ENCODE results near the gene COPRS.
"Not testable (repeated sequence)": the region's sequence is repeated elsewhere in the genome, so short reads cannot be mapped to it uniquely, and the experiment has no call there.

COPRS gene

DNA sequence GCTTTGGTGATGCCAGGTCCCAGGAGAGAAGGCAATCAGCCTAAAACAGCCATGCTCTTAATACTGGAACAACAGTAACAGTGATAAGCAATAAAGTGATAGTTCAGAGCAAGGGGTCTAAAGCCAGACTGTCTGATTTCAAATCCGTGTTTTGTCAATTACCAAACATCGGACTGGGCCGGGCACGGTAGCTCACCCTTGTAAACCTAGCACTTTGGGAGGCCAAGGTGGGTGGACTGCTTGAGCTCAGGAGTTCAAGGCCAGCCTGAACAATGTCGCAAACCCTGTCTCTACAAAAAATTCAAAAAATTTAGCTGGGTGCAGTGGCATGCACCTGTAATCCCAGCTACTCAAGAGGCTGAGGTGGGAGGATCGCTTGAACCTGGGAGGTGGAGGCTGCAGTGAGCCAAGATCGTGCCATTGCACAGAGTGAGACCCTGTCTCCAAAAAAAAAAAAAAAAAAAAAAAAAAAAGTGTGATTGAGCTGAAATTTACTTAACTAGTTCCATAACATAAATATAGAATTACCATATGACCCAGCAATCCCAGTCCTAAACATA is 5.1 kb downstream of the COPRS start:
- no peak for DNase-seq

DNA sequence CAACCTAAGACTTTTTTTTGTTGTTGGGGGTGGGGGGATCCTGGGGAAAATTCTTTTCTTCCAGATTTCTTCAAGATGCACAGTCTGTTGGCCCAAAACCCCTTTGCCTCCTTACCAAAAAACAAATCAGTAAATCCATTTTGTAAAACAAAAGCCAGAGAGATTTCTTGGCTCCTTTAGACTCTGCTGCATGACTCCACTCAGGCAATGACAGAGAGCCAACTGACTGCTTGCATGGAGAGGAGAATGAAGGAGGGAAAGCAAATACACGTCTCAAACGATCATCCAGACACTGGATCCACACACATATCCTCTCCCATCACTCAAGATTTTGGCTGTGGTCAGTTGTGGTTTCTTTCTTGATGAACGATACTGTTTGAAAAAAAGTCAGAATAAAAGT is 13.8 kb downstream of the COPRS start:
- DNase-seq = no peak

DNA sequence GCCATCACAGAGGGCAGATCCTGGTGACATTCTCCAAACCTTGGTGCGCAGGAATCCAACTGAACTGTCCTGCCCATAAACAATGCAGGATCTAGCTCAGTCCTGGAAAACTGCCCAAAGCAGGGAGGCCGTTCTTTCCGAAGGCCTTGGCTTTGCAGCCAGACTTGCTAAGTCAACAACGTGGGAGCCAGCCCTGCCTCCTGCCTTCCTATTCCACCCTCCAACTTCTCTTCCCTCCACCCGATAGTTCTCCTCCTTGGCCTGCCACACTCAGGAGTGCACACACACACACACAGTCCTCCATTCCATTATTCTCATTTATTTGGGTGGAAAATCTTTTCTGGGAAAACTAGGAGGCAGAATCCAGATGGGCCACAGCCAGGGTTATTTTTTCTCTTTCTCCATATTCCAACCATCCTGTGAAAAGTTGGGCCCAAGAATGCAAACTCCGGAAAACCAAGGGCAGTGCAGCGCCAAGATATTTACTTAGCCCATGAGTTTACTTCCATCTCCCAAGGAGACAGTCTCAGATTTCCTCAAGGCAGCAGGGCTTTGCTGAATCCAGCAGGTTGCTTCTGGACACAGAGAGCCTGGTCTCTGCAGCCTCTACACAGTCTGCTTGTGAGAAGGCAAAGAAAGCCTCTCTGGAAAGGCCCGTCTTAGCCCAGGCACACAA is 15.8 kb downstream of the COPRS start:
- peak; percentile 43 for DNase-seq

DNA sequence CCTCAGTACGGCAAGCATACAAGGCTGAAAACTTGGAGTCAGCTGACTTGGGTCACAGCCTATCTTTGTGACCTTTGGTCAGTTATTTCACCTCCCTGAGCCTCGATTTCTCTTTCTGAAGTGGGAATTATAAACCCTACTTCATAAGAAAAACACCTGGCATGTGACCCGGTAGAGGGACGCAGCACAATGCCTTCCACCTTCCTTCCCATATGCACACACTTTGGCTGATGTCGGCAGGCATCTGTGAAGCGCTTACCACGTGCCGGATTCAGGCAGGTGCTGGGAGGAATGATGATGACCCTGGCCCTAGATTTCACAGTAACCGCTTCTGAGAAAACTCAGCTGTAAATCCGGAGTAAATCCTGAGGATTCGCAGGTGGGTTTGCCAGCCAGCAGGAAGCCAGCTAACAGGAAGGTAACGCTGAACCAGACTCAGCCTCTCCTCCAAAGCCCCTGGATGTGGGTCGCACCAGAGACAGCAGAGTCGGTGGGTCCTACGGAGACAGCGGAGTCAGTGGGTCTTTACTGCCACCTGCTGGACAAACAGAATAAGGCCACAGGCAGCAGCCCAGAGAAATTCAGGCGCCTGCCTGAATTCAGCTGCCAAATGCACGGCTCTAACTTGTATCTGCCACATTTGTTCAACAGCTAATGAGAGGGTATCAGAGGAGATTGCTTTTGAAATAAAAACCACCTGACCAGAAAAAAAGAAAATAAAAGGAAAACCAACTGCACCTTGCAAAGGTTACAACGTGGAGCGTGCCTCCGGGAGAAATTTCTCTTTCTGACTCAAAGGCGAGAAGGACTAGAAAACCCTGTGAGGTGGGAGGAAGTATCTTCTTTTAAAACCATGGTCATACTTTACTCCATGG is 16.6 kb downstream of the COPRS start:
- DNase-seq = peak; percentile 73

DNA sequence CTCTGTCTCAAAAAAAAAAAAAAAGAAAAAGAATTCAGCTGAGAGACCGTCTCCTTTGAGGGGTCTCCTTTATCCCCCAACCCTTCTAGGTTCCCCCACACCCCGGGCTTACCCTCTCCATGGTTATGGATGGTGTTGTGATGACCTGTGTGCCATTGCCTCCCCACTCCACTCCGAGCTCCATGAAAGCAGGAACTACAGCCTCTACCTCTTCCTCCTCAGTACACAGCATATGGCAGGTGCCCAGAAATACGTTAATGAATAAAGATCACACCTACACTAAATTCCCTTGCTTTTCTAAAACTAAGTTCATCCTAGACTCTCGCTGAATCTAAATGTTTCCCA is 17.2 kb downstream of the COPRS start:
- no peak for DNase-seq

DNA sequence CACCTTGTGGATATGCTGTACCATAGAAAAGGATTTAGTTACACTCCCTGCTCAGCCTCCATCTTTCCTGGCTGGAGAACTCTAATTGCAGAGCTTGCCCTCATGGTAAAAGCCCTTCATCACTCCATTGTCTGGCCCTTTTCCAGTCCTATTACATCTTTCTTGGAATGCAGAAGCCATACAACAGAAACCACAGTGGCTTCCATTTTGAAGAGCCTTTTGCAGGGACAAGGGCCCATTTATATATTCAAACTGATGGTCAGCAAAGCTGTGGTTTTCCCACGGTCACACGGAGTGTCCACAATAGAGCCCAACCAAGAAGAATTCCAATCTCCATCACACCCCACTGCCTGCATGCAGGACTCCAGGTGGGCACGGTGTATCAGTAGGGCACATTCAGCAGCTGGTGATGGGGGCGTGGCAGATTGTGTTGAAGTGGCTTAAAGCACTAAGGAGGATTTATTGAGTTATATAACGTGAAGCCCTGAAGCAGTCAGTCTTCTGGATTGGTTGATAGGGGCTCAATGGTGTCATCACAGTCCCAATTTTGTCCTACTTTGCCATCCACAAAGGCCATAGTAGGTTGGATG is 20.3 kb downstream of the COPRS start:
- no peak for DNase-seq

DNA sequence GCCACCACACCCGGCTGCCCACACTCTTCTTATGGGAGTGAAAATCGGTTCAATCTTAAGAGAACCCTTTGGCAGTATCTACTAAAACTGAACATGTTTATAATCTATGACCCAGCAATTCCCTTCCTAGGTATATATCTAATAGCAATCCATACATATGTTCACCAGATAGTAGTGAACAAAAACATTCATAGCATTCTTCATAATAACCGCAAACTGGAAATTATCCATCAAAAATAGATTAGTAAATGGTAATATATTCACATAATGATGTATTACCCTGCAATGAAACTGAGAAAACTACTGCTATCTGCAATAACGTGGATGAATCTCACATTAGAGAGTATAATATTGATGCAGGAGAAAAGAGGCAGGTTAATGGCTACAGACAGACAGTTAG is 23.1 kb downstream of the COPRS start:
- no peak for DNase-seq

GRCh38 chr17:31834448-31834847 is 24.6 kb downstream of the COPRS start:
- no peak for DNase-seq

GRCh38 chr17:31832746-31833145 is 26.3 kb downstream of the COPRS start:
- no peak for DNase-seq

GRCh38 chr17:31830971-31831858 is 27.8 kb downstream of the COPRS start:
- no peak for DNase-seq

DNA sequence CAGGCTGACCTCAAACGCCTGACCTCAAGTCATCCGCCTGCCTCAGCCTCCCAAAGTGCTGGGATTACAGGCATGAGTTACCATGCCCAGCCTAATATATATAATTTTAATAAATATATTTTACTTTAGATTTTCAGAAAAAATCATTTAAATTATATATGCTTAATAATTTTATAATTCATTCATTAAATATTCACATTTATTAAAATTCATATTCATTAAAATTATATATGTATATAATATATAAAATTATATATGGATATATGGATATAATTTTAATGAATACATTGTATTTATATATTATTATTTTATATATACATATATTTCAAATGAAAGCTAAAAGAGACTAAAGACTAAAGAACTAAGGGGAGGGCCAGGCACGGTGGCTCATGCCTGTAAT is 29.4 kb downstream of the COPRS start:
- no peak for DNase-seq

- not testable (repeated sequence) for DNase-seq
Observed at GRCh38 chr17:31828955-31829354, 30.1 kb downstream of the COPRS start.

- DNase-seq = no peak
Observed at GRCh38 chr17:31825961-31826691, 32.9 kb downstream of the COPRS start.

DNA sequence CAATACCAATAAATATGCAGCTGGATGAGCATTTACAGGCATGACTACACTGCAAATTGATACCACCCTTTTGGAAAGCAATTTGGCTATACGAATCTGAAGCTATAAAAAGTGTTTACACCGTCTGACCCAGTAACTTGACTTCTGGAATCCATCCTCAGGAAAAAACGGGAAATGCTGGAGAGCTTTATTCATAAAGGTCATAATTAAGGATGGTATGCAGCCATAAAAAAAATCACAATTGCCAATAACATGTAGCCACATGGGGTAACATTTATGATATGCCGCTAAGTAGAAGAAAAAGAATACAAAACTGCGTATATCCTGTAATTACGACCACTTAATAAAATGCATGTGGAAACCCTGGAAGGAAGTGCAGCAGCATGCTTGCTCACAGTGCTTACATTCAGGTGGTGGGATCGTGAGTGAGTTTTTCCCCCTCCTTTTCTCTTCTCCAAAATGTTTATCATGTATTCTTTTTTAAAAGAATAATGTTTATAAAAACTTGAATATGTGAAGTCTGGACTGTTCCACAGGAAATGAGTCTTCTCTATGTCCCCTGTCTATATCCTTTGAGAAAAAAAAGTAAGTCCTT is 34.2 kb downstream of the COPRS start:
- DNase-seq = no peak

DNA sequence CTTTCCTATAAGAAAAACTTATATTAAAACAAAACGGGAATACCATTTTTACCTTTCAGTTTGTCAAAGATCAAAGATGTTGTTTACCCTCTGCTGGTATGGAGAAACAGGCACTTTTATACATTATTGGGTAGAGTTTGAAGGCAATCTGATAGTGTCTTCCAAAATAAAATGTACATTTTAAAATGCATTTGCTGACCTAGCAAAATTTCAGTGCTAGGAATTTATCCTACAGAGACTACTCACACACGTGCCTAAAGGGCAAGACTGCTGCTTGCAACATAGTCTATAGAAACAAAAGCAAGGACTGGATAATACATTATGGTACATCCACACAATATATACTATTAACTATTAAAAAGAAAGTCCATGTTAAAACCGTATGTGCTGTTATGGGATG is 36.0 kb downstream of the COPRS start:
- DNase-seq = no peak

DNA sequence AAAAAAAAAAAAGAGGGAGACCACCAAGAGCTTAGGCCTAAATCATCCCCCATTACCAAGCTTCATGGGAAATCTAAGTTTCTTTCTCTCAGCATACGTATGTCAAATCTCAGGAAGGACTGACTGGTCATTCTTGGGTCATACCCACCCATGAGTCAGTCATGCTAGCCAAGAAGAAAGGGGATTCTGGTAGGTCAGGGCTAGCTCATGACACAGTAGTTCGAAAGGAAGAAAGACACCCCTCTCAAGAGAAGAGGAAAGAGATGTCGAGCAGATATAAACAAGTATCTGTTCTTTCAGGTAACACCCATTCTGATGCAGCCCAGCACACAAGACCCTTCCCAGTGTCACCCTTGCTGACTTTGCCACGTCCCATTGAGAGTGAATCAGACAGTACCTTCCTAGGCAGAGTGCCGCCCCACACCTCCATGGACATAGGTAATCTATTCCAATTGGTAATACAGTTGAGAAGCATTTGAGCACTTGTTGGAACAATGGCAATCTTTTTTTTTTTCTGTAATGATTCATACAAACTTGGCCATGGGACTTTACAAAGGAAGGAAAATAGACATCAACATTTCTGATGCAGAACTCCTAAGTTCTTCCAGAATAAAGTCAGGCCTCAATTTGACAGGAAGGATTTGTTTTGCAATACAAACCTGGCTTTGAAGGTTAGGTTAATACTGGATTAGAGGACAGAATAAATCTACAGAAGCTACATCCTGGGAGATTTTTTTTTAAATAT is 38.2 kb downstream of the COPRS start:
- DNase-seq = no peak

GRCh38 chr17:31819578-31819977 is 39.5 kb downstream of the COPRS start:
- DNase-seq = no peak

DNA sequence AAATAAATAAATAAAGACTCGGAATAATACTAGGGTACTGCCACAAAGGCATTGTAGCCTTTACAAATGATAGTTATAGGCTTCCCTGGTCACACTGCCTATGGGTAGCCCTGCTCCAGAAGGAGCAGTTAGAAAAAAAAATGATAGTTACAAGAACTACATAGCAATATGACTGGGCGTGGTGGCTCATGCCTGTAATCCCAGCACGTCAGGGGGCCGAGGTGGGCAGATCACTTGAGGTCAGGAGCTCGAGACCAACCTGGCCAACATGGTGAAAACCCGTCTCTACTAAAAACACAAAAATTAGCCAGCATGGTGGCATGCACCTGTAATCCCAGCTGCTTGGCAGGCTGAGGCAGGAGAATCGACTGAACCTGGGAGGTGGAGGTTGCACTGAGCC is 40.2 kb downstream of the COPRS start:
- DNase-seq = not testable (repeated sequence)

DNA sequence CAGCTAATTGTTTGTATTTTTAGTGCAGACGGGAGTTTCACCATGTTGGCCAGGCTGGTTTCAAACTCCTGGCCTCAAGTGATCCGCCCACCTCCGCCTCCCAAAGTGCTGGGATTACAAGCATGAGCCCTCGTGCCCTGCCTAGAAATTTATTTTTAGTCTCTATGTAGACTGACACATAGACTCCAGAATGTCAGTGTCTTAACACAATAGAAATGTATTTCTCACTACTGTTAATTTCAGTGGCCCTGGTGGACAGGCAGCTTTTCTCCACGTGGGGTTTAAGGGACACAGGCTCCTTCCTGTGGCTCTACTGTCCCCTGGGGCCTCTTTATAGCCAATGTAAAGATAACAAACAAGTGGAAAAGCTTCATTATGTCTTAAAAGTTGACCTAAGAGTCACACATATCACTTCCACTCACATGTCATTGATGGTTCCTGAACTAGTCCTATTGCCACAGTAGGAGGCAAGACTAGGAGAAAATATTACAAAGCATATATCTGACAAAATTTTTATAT is 43.8 kb downstream of the COPRS start:
- no peak for DNase-seq

DNA sequence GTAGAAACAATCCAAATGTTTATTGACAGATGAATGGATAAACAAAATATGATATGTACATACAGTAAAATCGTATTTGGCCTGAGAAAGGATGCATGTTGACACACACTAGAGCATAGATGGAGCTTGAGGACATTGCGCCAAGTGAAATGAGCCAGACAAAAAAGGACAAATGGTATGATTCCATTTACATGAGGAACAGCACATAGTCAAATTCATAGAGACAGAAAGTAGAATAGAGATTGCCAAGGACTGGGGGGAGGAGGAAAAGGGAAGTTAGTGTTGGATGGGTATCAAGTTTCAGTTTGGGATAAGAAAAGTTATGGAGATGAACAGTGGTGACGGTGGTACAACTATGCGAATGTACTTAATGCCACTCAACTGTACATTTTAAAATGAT is 47.9 kb downstream of the COPRS start:
- DNase-seq = no peak
